ENCODE measurements around the gene TSPAN9.

The TSPAN9 gene, protein sequence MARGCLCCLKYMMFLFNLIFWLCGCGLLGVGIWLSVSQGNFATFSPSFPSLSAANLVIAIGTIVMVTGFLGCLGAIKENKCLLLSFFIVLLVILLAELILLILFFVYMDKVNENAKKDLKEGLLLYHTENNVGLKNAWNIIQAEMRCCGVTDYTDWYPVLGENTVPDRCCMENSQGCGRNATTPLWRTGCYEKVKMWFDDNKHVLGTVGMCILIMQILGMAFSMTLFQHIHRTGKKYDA

GRCh38 chr12:3076730-3077571 lies at the start of gene TSPAN9:
TSPAN9 (plus strand) TSS chr12:3077379; CDS start chr12:3201194, 123,815 bp downstream.
- Histone ChIP-seq H3K4me3 (ENCODE audit: low read length) (peak within 1 kb of the TSS; percentile 78), H3K27me3 (ENCODE audit: insufficient read depth, low read length) (peaks cover 2% of the 10 kb centered on the region), H3K4me1 (ENCODE audit: insufficient read depth, low read length) (peaks cover 11% of the 10 kb centered on the region), H3K36me3 (ENCODE audit: insufficient read depth, low read length) (no peaks in the 10 kb centered on the region), H3K9me3 (ENCODE audit: low read length) (no peaks in the 10 kb centered on the region), H2AFZ (ENCODE audit: low read depth, low read length) (peak within 1 kb of the TSS; percentile 89)

DNA sequence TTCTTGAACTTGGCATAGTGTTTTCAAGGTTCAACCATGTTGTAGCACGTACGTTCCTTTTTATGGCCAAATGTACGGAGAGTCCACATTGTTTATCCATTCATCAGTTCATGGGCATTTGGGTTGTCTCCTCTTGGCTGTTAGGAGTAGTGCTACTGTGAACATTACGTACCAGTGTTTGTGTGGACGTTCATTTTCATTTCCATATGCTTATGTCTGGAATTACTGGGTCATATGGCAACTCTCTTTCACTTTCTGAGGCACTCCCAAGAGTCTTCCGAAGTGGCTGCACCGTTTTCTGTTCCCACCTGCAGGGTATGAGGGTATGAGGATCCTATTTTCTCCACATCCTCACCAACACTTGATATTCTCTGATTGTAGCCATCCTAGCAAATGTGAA lies 49.1 kb upstream of the TSPAN9 start:
- Histone ChIP-seq H3K36me3 (ENCODE audit: insufficient read depth, low read length) (peaks cover 10% of the 10 kb centered on the region), H3K9me3 (ENCODE audit: low read length) (no peaks in the 10 kb centered on the region), H3K27me3 (ENCODE audit: insufficient read depth, low read length) (no peaks in the 10 kb centered on the region), H3K4me3 (ENCODE audit: low read length) (no peak overlapping the region), H3K4me1 (ENCODE audit: insufficient read depth, low read length) (peaks cover 6% of the 10 kb centered on the region), H2AFZ (ENCODE audit: low read depth, low read length) (no peak overlapping the region)

GRCh38 chr12:3030821-3031429 lies 46.3 kb upstream of the TSPAN9 start:
- Histone ChIP-seq H3K36me3 (ENCODE audit: insufficient read depth, low read length) (peaks cover 10% of the 10 kb centered on the region), H2AFZ (ENCODE audit: low read depth, low read length) (no peak overlapping the region), H3K4me3 (ENCODE audit: low read length) (no peak overlapping the region), H3K27me3 (ENCODE audit: insufficient read depth, low read length) (no peaks in the 10 kb centered on the region), H3K9me3 (ENCODE audit: low read length) (no peaks in the 10 kb centered on the region), H3K4me1 (ENCODE audit: insufficient read depth, low read length) (peaks cover 22% of the 10 kb centered on the region)

DNA sequence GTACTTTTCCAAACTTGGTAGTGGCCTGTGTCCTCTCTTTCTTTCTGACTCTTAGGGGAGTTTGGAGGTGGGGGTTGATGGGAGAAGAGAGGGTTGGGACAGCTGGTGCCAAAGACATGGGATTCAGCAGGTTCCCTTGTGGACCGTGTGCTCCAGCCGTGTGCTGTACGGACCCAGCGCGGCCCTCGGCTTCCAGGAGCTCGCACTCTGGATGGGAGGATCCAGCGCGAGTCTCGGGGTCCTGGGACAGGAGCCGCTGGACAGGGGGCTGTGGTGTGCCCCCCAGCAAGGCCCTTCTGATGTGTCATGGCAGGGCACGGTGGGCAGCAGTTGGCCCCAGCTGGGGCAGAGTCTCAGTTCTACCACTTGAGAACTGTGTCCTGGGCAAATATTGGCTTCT lies 45.0 kb upstream of the TSPAN9 start:
- no peak overlapping the region for H2AFZ ChIP-seq (ENCODE audit: low read depth, low read length)
- H3K27me3 ChIP-seq (ENCODE audit: insufficient read depth, low read length): no peaks in the 10 kb centered on the region
- H3K9me3 ChIP-seq (ENCODE audit: low read length): no peaks in the 10 kb centered on the region
- no peak overlapping the region for H3K4me3 ChIP-seq (ENCODE audit: low read length)
- peaks cover 29% of the 10 kb centered on the region for H3K4me1 ChIP-seq (ENCODE audit: insufficient read depth, low read length)
- peaks cover 6% of the 10 kb centered on the region for H3K36me3 ChIP-seq (ENCODE audit: insufficient read depth, low read length)

DNA sequence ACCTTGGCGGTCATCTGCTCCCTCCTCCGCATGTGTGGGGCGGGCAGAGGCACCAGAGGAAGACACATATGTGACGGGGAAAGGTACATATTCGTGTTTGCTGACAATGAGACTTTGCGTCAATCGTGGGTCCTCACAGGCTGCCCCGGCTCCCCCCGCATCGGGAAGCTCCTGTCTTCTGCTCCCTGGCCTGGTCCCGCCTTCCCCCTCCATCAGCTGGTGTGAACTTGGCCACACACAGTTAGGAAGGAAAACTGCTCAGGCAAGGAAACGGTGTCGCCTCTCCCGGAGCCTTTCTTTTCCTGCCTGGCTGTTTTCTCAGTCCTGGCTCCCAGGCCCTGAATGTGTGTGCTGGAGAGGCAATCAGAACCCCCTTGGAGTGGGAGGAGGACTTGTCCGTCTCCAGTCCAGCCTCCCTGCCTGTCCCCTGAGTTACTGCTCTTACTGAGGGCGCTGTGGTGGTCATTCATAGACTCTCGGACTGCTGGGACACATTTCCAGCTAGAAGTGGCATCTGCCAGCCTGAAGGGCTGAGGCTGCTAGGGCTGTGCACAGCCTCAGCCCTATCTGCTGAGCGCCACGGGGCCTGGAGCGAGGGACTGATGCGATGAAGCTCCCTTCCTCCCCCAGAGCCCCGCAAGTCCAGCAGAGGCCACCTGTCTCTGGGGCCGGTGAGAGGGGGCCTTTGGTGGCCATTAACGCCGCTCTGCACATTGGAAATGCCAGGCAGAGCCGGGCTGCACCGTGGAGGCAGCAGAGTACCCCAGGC lies 44.2 kb upstream of the TSPAN9 start:
- no peak overlapping the region for H2AFZ ChIP-seq (ENCODE audit: low read depth, low read length)
- peaks cover 29% of the 10 kb centered on the region for H3K4me1 ChIP-seq (ENCODE audit: insufficient read depth, low read length)
- no peak overlapping the region for H3K4me3 ChIP-seq (ENCODE audit: low read length)
- no peaks in the 10 kb centered on the region for H3K27me3 ChIP-seq (ENCODE audit: insufficient read depth, low read length)
- H3K9me3 ChIP-seq (ENCODE audit: low read length): no peaks in the 10 kb centered on the region
- H3K36me3 ChIP-seq (ENCODE audit: insufficient read depth, low read length): peaks cover 6% of the 10 kb centered on the region

DNA sequence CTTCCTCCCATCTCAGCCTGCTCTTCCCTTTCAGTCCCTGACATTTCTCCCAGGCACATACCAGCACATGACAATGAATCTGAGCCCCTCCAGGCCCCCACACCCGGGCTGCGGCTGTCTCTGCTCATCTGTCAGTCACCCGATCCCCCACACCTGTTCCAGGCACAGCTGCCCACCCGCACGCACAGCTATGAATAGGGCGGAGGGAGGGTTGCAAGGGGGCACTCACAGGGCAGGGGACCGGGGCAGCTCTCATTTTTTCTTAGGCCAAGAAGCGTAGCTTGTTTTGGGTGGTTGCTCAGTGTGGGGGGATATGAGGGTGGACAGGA lies 43.7 kb upstream of the TSPAN9 start:
- Histone ChIP-seq H3K9me3 (ENCODE audit: low read length) (no peaks in the 10 kb centered on the region), H3K36me3 (ENCODE audit: insufficient read depth, low read length) (peaks cover 8% of the 10 kb centered on the region), H2AFZ (ENCODE audit: low read depth, low read length) (no peak overlapping the region), H3K4me3 (ENCODE audit: low read length) (no peak overlapping the region), H3K27me3 (ENCODE audit: insufficient read depth, low read length) (no peaks in the 10 kb centered on the region), H3K4me1 (ENCODE audit: insufficient read depth, low read length) (peaks cover 29% of the 10 kb centered on the region)

DNA sequence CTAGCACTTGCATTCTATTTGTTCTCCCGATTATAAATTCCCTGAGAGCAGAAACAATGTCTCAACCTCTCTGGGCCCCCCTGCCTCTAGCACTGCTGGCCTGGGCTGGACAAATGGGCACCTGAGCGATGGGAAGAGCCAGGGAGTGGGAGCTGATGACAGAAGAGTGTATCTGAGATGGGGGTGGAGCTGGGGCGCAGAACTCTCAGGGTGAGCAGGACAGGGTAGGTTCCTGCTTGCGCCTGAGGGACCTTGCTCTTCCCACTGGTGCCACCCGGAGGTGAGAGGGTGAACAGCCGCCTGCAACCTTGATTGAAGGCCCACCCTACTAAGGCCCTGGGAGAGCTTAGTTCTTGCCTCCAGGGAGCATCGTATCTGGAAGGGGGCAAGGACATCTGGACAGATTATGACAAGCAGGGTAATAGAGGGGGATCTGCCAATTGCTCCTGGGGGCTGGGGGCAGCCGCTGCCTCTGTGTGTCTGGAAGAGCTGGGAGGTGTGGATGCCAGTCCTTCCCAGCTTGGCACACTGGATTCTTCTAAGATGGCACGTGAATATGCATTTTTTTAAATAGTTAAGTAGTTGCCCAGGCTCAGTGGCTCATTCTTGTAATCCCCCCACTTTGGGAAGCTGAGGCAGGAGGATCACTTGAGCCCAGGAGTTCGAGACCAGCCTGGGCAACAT lies 43.0 kb upstream of the TSPAN9 start:
- no peaks in the 10 kb centered on the region for H3K9me3 ChIP-seq (ENCODE audit: low read length)
- no peak overlapping the region for H2AFZ ChIP-seq (ENCODE audit: low read depth, low read length)
- H3K27me3 ChIP-seq (ENCODE audit: insufficient read depth, low read length): no peaks in the 10 kb centered on the region
- peaks cover 29% of the 10 kb centered on the region for H3K4me1 ChIP-seq (ENCODE audit: insufficient read depth, low read length)
- H3K4me3 ChIP-seq (ENCODE audit: low read length): no peak overlapping the region
- H3K36me3 ChIP-seq (ENCODE audit: insufficient read depth, low read length): peaks cover 13% of the 10 kb centered on the region

GRCh38 chr12:3035171-3035570 lies 42.0 kb upstream of the TSPAN9 start:
- Histone ChIP-seq H3K27me3 (ENCODE audit: insufficient read depth, low read length) (no peaks in the 10 kb centered on the region), H3K9me3 (ENCODE audit: low read length) (no peaks in the 10 kb centered on the region), H3K36me3 (ENCODE audit: insufficient read depth, low read length) (peaks cover 15% of the 10 kb centered on the region), H2AFZ (ENCODE audit: low read depth, low read length) (no peak overlapping the region), H3K4me3 (ENCODE audit: low read length) (no peak overlapping the region), H3K4me1 (ENCODE audit: insufficient read depth, low read length) (peaks cover 29% of the 10 kb centered on the region)

DNA sequence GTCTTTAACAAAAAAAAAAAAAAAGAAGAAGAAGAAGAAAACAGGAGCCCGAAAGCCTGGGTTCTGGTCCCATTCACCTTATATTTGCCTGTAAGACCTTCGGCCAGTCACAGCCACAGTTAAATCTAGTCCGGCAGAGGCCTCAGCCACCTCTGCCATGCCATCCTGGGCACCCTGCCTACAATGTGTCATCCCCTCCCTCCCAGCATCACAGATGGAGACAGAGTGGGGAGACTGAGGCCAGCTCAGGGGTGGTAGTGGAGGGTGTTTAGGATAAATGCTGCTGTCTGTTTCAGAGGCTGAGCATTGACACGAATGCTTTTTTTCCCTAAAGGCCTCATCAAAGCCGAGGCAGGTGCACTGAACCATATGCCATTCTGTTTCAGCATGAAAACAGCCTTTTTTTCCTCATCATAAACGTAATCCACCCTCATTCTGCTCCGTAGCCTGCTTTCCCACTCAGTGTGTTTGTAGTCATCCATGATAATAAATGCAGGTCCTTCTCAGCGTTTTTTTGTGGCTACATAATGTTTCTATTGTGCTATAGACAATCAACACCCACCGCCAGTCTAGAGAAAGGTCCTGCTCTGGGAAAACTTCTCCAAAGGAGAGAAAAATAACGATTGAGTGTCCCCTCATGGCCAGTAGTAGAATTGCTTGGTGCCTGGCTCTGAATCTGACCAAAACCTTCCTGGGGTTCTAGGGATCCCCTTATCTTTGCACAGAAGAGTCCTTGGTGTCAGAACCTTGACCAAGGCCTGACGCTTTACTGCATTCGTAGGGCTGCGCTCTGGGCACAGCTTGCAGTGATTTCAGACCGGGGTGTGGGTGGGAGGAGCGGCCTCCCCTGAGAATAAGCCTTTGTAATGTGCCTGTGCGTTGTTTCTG lies 41.1 kb upstream of the TSPAN9 start:
- Histone ChIP-seq H3K27me3 (ENCODE audit: insufficient read depth, low read length) (no peaks in the 10 kb centered on the region), H3K4me1 (ENCODE audit: insufficient read depth, low read length) (peaks cover 29% of the 10 kb centered on the region), H3K36me3 (ENCODE audit: insufficient read depth, low read length) (peaks cover 13% of the 10 kb centered on the region), H2AFZ (ENCODE audit: low read depth, low read length) (no peak overlapping the region), H3K9me3 (ENCODE audit: low read length) (no peaks in the 10 kb centered on the region), H3K4me3 (ENCODE audit: low read length) (no peak overlapping the region)

DNA sequence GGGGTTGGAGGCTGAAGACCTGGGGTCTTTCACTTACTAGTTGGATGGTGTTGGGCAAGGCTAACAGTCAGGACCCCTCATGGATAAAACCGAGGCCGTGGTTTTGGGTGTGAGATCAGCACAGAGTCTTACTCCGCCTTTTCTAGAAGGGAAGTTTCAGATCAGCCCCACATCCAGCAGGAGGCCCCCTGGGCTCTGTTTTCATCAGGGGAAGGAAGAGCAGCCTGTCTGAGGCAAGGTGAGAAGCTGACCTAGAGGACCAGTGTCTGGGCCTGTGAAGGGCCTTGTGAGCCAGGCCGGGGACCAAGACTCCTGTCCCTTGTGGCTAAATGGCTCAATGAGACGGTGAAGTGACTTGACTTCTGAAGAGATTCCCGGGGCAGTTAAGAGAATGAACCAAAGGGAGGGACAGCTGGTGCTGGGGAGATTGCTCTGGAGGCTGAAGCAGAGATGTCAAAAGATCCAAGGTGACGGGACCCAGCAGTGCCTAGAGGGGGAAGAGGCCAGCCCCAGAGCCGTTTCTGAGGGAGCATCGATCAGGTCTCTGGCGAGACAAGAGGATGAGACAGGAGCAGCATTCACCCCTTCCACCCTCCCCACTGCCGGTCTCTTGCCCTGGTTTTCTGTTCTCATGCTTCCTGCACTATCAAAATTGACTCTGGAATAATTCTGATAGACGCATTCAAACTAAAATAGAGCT lies 40.1 kb upstream of the TSPAN9 start:
- H3K4me1 ChIP-seq (ENCODE audit: insufficient read depth, low read length): peaks cover 29% of the 10 kb centered on the region
- no peaks in the 10 kb centered on the region for H3K9me3 ChIP-seq (ENCODE audit: low read length)
- peaks cover 11% of the 10 kb centered on the region for H3K36me3 ChIP-seq (ENCODE audit: insufficient read depth, low read length)
- H2AFZ ChIP-seq (ENCODE audit: low read depth, low read length): no peak overlapping the region
- H3K27me3 ChIP-seq (ENCODE audit: insufficient read depth, low read length): no peaks in the 10 kb centered on the region
- no peak overlapping the region for H3K4me3 ChIP-seq (ENCODE audit: low read length)

DNA sequence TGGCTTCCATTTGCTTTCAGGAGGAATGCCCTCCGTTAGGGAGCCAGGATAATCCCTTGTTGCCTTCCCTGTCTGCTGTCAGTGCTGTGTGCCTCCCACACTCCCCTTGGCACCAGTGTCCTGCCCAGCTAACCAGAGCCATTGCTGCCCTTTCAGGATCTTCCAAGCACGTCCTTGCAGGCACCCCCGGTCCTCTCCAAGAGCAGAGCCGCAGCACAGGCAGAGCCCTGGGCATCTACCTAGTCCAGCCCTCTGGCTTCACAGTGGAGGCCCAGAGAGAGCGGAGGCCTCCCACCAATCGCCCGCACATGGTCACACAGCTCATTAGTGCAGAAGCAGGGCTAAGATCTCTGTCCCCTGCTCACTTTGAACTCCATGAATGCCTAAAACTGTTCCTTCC lies 39.0 kb upstream of the TSPAN9 start:
- Histone ChIP-seq H3K36me3 (ENCODE audit: insufficient read depth, low read length) (peaks cover 11% of the 10 kb centered on the region), H3K27me3 (ENCODE audit: insufficient read depth, low read length) (no peaks in the 10 kb centered on the region), H3K4me1 (ENCODE audit: insufficient read depth, low read length) (peaks cover 22% of the 10 kb centered on the region), H3K9me3 (ENCODE audit: low read length) (no peaks in the 10 kb centered on the region), H2AFZ (ENCODE audit: low read depth, low read length) (no peak overlapping the region), H3K4me3 (ENCODE audit: low read length) (no peak overlapping the region)
